Glutamatergic neuron (in vitro differentiated cells): Measurements from ENCODE around the gene WWOX. TPM values are rescaled to one million over a fixed set of nuclear protein-coding genes. Genes with fewer than 3 reads are reported as not detected.

Experiments used
- DNase-seq: peaks from one replicate; pipeline ENCODE4 v3.0.0; 2022
- H3K27ac Mint-ChIP-seq: one replicate; pipeline ENCODE4 v1.8.0; 2020; ENCODE audit warnings: mild to moderate bottlenecking, mixed read lengths, inconsistent platforms; ENCODE audit not compliant: unreplicated experiment
- H3K27me3 Mint-ChIP-seq: one replicate; pipeline ENCODE4 v1.8.0; 2020; ENCODE audit warnings: mild to moderate bottlenecking, moderate library complexity, mixed read lengths, inconsistent platforms; ENCODE audit not compliant: unreplicated experiment
- H3K36me3 Mint-ChIP-seq: one replicate; pipeline ENCODE4 v1.8.0; 2020; ENCODE audit warnings: mild to moderate bottlenecking, mixed read lengths, inconsistent platforms; ENCODE audit not compliant: unreplicated experiment
- H3K4me1 Mint-ChIP-seq: one replicate; pipeline ENCODE4 v1.8.0; 2020; ENCODE audit warnings: mild to moderate bottlenecking, low read depth, mixed read lengths, inconsistent platforms; ENCODE audit not compliant: unreplicated experiment
- H3K4me3 Mint-ChIP-seq: one replicate; pipeline ENCODE4 v1.8.0; 2020; ENCODE audit warnings: mild to moderate bottlenecking, mixed read lengths, inconsistent platforms; ENCODE audit not compliant: unreplicated experiment
- H3K9me3 Mint-ChIP-seq: one replicate; pipeline ENCODE4 v1.8.0; 2020; ENCODE audit warnings: mild to moderate bottlenecking, moderate library complexity, mixed read lengths, inconsistent platforms; ENCODE audit not compliant: unreplicated experiment
- CTCF ChIP-seq: fragments of 200-600 bp; sonication (generic); IDR thresholded peaks from one replicate; pipeline ENCODE4 v1.5.0; 2021; ENCODE audit not compliant: partially characterized antibody, unreplicated experiment
- total RNA-seq: library from RNA; stranded (reverse); fragmentation: NEBNext Ultra II Directional; extraction: Animal tissue kit (Norgen Biotek cat#: 25700); gene quantifications from one replicate; pipeline ENCODE4 v1.2.1, GENCODE V29; 2021; ENCODE audit not compliant: unreplicated experiment

Gene WWOX
- total RNA-seq, 1 donor from 2014 or later, result 10.3 TPM

- no peaks in the 10 kb centered on the region for H3K4me1 Mint-ChIP-seq
- DNase-seq, result no peak
- peaks cover 1% of the 10 kb centered on the region for H3K9me3 Mint-ChIP-seq
- no peaks in the 10 kb centered on the region for H3K36me3 Mint-ChIP-seq
- TF ChIP-seq CTCF, result no peak
- H3K27ac Mint-ChIP-seq, result no peak overlapping the region
- no peak overlapping the region for H3K4me3 Mint-ChIP-seq
- H3K27me3 Mint-ChIP-seq, result peaks cover 6% of the 10 kb centered on the region
Measured at GRCh38 chr16:79064256-79064972, 965.0 kb downstream of the WWOX start.

GRCh38 chr16:79066561-79066960, 967.1 kb downstream of the WWOX start:
- H3K9me3 Mint-ChIP-seq, result peaks cover 1% of the 10 kb centered on the region
- H3K4me1 Mint-ChIP-seq, result no peaks in the 10 kb centered on the region
- H3K27me3 Mint-ChIP-seq, result peaks cover 3% of the 10 kb centered on the region
- TF ChIP-seq CTCF, result no peak
- no peak overlapping the region for H3K4me3 Mint-ChIP-seq
- no peak for DNase-seq
- H3K27ac Mint-ChIP-seq, result no peak overlapping the region
- H3K36me3 Mint-ChIP-seq, result no peaks in the 10 kb centered on the region

GRCh38 chr16:79067600-79067999, 968.1 kb downstream of the WWOX start:
- H3K9me3 Mint-ChIP-seq, result peaks cover 1% of the 10 kb centered on the region
- H3K27ac Mint-ChIP-seq, result no peak overlapping the region
- no peaks in the 10 kb centered on the region for H3K36me3 Mint-ChIP-seq
- peaks cover 3% of the 10 kb centered on the region for H3K27me3 Mint-ChIP-seq
- DNase-seq, result no peak
- no peak for TF ChIP-seq CTCF
- no peaks in the 10 kb centered on the region for H3K4me1 Mint-ChIP-seq
- H3K4me3 Mint-ChIP-seq, result no peak overlapping the region

GRCh38 chr16:79069121-79069520, 969.7 kb downstream of the WWOX start:
- no peak for DNase-seq
- peaks cover 3% of the 10 kb centered on the region for H3K27me3 Mint-ChIP-seq
- no peak overlapping the region for H3K27ac Mint-ChIP-seq
- TF ChIP-seq CTCF, result no peak
- no peak overlapping the region for H3K4me3 Mint-ChIP-seq
- no peaks in the 10 kb centered on the region for H3K4me1 Mint-ChIP-seq
- no peaks in the 10 kb centered on the region for H3K36me3 Mint-ChIP-seq
- peaks cover 1% of the 10 kb centered on the region for H3K9me3 Mint-ChIP-seq

- DNase-seq, result no peak
- Mint-ChIP-seq H3K9me3 (peaks cover under 1% of the 10 kb centered on the region), H3K4me3 (no peak overlapping the region), H3K4me1 (no peaks in the 10 kb centered on the region), H3K27ac (no peak overlapping the region), H3K27me3 (peaks cover 3% of the 10 kb centered on the region), H3K36me3 (no peaks in the 10 kb centered on the region)
- TF ChIP-seq CTCF, result no peak
Measured at GRCh38 chr16:79069633-79070032, 970.2 kb downstream of the WWOX start.
